GM18870 (cell line): ENCODE measurements around the gene ZNF423.

ENCODE experiments used
- ATAC-seq: cut with Tn5 transposase; IDR thresholded peaks from one replicate; pipeline ENCODE4 v1.9.1; 2021; ENCODE audit warnings: moderate library complexity; ENCODE audit not compliant: unreplicated experiment

ZNF423 gene

GRCh38 chr16:49467540-49468372 is 388.2 kb downstream of the ZNF423 start:
- no peak for ATAC-seq

GRCh38 chr16:49466881-49467280 is 389.0 kb downstream of the ZNF423 start:
- ATAC-seq, result no peak

DNA sequence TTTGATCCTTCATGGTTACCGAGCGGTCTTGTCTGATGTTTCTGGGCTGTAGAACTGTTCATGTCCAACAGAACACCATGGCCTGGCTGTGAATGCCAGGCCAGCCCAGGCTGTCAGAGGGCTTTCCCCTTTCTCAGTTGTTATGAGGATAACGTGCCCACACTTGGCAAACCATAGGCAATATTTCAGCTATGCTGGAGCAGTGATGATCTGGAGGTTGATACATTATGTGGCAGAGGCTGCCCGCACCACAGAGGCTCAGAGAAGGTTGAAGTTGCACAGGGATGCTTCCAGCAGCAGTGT is 389.4 kb downstream of the ZNF423 start:
- ATAC-seq, result no peak

- ATAC-seq, result no peak
These were observed 390.0 kb downstream of the ZNF423 start for GRCh38 chr16:49465661-49466528.

DNA sequence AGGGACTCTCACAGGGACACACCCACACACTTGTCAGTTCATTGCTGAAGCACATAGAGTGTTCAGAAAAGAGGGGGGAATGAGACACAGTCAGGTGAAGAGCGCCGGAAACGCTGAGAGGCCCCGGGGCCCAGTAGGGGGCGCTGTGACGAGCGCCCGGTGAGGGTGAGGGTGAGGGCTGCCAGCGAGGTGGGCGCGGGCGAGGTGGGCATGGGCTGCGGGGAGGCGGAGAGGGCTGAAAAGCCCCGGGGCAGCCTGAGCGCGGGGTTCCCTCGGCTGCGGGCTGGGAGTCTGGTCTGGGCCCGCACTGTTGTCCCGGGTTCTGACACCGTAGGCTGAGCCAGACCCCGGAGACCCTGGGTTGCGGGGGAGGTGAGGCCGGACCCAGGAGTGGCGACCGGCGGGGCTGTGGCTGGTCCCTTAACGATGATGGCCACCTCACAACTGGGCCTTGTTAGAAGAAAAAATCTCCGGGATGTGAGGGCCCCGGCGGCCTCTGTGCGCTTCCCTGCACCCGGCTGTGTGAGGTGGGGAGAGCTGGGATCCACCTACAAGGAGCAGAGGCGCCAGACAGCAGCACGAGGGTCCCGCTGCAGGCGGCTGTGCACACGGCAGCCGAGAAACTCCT is 390.9 kb downstream of the ZNF423 start:
- ATAC-seq, result no peak

- no peak for ATAC-seq
These were observed 391.8 kb downstream of the ZNF423 start for GRCh38 chr16:49464093-49464492.

DNA sequence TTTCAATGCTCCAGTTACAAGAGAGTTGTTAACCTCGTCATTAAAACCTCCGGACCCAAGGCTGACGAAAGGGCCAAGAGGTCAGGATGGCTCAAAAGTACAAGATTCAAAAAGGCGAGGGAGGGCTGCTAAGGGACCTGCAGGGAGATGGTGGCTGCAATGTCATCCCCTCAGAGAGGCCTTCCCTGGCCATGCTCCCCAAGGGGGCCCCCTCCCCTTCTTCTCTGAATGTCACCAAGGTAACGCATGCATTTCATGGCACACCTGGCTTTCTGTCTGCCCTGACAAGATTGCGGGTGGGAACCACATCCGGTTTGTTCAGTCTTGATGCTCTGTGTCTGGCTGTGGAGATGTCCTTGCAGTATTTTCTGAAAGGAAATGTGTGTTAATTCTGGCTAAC is 392.4 kb downstream of the ZNF423 start:
- ATAC-seq, result no peak

DNA sequence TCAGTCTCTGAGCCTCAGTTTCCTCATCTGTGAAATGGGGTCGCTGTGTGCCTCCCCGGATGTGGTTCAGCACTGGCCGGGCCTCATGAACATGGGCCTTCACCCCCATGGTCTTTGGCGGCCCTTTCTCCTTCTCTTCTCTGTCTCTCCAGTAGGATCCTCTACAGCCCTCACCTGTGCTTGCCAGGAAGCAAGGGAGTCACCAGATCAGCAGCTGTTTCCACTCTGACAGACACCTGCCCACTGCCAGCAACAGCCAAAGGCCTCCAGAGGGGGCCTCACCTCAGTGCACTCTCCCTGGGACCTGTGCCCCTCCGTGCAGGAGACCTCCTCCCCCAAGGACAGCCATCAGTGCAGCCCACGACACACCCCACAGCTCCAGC is 392.9 kb downstream of the ZNF423 start:
- no peak for ATAC-seq

DNA sequence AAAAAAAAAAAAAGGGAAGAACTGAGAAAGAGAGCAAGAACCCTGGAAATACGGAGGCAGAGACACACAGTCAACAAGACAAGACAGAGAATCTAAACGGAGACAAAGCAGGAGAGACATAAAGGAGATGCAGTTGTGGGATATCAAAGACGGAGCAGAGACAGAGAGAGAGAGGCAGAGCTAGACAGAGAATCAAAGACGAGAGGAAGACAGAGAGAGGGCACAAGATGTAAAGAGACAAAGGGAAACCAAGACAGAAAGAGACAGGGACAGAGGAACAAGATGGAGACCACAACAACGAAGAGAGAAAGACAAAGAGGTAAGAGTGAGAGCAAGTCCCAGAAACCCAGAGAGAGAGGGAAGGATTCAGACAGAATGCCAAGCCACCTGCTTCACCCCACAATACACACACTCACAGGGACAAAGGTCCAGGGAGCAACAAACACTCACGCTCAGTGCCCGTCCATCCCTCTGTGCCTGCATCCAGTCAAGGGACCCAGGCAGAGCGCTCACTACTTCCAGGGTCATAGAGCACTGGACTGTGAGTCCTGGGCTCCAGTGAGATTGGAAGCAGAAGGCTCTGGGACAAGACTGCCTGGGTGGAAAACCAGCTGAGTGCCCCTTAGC is 393.4 kb downstream of the ZNF423 start:
- ATAC-seq, result no peak

- ATAC-seq, result no peak
These were observed 394.4 kb downstream of the ZNF423 start for GRCh38 chr16:49461517-49461951.

DNA sequence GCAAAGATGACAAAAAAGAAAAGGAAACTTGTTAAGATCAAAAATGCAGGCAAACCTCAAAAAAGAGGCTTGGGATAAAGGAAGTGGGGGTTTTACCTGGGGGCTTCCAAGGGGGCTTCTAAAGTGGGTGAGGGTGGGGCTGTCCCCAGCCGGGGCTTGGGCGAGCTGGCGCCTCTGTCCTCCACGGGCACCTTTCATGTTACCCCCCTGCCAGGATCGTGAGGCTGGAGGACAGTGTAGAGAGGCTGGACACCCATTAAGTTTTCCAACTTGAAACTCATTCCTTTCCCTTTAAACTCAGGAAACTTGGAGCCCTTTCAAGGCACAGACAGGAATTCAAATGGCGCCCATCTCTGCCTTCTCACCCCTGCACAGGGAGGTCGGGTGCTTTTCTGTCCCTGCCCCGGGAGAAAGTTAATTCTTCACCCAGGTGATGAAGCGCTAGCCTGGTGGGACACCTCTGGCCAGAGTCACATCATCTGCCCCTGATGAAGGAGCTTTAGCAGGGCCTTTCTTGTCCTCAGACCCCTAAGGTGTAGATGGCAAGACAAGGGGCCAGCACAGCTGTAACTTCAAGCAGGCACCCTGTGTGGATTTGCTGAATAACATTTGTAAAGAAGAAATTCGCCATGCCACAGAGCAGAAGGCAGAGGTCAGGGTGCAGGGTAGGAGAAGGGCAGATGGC is 395.0 kb downstream of the ZNF423 start:
- ATAC-seq, result no peak

DNA sequence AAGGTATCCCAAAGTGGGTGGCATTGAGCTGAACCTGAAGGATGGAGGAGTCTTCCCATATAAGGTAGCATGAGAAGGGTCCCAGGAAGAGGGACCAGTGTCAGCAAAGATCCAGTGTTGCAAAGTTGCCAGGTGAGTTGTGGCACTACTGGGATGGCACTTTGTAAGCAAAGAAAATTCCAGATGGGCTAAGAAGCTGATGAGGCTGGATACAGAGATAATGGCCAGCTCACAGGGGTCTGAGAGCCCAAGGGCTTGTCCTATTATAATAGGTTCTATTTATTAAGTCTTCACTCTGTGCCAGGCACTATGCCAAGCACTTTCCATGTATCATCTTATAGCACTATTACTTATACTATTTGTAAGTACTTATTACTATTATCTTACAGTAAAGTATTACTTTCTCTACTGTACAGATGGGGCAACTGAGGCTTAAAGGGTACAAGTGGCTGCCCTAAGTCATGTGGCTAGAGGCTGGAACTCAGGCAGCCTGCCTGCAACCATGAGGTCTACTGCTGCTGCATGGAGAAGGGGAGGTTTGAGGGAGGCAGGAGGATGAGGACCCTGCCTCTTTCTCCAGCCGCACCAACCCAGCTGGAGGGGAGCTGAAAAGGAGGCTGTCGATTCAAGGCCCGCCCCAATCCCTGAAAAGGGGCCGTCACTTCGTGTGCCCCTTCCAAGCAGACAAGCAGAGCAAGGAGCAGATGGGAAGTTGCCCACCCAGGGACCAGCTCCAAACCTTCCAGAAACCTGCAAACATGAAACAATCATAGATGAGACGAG is 395.8 kb downstream of the ZNF423 start:
- ATAC-seq, result no peak

GRCh38 chr16:49458656-49459445 is 397.1 kb downstream of the ZNF423 start:
- no peak for ATAC-seq

DNA sequence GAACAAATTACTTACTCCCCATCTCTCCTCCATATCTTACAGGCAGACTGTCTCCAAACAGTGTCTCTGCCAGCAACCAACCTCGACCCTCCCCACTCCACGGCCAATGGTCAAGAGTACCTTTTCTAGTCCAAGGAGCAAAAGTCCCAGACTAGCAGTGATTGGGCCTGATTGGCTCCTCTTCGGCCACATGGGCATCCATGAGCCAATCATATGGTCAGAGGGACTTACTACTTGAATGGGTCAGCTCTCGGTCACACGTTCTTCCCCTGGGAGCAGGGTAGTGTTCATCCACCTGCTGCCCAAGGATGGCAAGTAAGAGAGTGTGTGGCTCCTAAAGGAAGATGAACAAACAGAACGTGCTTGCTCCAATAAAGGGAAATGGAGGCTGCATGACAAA is 397.7 kb downstream of the ZNF423 start:
- ATAC-seq, result no peak

DNA sequence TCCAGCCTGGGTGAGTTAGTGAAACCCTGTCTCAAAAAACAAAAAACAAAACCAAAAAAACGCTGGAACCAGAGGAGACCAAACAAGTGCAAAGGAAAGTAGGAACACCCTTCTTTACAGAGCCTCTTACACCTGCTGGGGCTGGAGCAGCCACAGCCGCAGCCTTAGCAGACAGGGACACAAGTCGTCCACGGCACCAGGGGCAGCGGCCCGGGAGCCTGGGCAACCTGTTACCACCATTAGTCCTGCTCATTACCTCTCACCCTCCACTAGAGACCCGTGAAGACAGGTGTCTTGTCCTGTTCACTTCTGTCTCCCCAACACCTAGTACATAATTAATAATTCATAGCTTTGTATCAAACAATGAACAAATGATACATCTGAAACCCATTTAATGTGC is 398.7 kb downstream of the ZNF423 start:
- ATAC-seq, result no peak

- no peak for ATAC-seq
These were observed 399.1 kb downstream of the ZNF423 start for GRCh38 chr16:49456763-49457162.

DNA sequence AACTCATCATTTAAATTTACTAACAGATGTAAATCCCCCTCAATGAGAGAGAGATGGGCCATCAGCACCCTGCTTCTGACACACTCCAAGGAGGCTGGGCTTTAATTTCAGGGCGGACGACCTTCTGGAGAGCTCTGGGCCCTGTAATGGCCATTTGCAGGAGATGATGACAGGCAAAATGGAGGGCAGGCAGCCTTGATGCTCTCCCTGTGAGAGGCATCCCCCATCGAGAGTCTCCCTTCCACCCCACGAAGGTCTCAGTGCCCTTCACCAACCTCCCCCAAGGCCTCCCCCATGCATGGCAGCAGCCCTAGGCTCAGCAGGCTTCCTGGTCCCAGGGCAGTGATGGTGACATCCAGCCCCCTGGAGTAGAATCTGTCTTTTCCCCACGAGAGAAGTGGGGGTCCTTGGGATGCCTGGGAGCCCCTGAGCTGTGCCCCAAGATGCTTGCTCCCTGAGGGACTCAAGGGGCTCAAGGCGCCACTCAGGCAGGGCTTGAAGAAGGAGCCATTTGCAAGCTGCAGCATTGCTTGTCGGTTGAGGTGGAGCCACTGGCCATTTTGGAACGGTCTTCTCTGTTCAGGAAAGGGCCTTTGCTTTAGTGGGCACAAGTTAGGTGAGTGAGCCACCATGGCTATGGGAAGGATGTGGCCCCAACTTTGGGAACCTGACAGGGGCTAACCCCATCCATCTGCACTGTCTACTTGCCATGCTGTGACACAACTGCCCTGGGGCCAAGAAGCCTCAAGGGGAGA is 399.7 kb downstream of the ZNF423 start:
- ATAC-seq, result no peak

DNA sequence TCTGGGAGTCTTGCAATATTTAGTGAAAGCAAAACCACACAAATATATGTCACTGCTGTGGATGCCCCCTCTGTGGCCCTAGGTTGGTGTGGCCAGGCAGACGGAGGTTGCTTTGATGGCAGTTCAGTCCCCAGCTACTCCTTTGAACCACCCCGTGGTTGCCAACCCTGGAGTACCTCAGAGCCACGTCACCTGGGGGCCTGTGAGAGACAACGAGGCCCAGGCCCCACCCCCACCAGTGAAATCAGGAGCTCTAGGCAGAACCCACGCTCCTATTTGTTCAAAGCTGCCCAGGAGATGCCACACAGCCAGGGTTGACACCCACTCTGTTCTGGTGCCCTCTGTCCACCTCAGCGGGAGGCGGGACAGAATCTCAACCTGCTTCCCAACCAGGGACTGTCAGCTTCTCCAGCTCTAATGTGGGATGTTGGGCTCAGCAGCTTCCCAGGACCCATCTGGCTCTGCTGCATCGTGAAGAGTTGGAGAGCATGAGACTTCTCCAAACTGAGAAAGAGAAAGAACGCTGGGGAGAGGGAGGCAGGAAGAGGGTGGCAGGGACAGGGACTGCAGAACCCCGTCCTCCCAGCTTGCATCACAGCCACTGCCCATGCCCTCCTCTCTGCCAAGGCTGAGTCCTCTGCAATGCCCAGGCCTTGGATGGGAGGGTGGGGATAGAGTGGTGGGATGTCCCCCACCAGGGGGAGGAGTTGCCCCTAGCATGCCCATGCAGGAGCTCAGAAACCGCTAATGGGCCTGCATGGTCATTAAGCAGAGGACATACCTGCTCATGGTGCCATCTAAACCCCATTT is 400.5 kb downstream of the ZNF423 start:
- no peak for ATAC-seq
